Left kidney (tissue), 2 donors: ENCODE measurements around the gene SH3BP2. TPM values are rescaled to one million over a fixed set of nuclear protein-coding genes. Genes with fewer than 3 reads are reported as not detected.

Experiments used
- DNase-seq: peaks from one replicate; pipeline ENCODE4 v3.0.0-alpha.2; 2013
- polyA plus RNA-seq: library from polyadenylated mRNA; unstranded; fragments of 120-200 nt; gene quantifications from one replicate; pipeline ENCODE4 v1.2.1, GENCODE V29; 2013; ENCODE audit not compliant: insufficient read length

SH3BP2 gene
- polyA plus RNA-seq, 1 donor: 34.4 TPM

DNA sequence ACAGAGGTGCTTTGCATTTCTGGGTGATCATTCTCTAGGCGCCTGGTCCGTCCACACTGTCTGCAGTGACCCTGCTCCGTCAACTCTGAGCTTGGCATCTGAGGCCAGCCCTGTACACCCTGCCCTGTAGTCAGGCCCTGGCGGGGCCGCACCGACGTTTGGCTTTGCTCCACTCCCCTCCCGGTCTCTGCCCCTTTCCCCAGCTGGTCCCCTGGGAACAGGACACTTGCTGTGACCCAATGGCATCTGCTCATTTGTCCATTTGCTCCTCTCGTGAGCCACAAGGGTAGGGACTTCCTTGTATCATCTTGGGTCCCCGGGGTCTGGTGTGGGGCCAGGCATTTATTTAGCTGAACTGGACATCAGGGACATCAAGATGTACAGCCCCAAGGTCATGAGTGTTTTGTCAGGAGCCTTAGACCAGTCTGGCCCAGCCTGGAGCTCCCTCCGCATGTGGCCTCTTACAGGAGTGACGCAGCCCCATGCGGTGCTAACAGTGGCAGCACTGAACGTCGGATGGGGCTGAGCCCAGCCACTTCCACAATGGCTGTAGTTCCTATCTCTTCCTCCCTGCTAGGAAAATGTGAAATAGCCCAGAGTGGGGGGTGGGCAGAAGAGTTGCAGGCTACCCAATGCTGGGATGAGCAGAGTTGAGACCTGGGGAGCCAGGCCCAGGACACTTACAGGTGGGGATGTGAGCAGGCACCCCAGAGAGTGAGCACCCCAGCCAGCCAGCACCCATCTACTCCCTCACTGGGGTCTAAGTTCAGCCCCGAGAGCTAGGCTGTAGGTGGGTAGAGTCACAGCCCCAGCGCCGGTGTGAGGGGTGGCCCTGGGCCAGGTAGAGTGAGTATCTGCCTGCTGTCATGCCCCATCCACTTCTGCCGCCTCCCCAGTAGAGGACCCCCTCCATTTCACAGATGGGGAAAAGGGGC is 2.0 kb upstream of the SH3BP2 start:
- DNase-seq: no peak

DNA sequence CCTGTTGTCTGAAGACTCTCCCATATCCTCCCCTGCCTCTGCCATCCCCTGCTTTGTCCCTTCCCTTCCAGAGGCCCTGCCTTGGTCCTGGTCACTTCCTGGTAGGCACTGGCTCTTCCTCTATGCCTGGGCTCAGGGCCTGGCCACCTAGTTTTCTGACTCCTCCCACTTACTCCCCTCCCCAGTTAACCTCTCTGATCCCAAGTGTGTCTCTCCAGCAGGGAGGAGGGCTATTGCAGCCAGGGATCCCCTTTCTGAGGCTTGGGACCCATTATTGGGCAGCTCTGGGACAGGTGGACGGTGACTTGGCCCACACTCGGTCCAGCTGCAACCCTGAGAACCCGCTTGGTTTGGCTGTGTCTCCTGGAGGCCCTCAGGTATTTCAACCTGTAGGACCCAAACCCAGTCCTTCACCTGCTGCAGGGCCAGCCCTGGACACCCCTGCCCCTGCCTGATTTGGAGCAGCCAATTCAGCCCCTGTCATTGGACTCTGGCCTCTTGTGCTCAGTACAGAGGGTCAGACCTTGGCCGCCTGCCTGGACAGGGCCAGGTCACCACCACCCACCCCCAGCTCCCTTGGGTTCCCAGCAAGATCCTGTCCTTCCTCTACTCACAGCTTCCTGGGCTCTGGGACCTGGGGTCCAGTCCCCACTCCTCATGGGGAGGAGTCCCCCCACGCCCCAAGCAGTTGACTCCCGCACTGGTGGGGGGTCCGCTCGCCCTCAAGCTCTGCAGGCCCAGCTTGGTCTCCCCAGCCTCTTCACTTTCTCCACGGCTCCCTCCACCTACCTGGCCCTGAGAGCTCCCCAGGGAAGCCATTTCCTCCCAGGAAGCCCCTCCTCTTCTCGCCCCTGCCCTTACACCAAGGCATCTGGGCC is 1.1 kb upstream of the SH3BP2 start:
- no peak for DNase-seq

DNA sequence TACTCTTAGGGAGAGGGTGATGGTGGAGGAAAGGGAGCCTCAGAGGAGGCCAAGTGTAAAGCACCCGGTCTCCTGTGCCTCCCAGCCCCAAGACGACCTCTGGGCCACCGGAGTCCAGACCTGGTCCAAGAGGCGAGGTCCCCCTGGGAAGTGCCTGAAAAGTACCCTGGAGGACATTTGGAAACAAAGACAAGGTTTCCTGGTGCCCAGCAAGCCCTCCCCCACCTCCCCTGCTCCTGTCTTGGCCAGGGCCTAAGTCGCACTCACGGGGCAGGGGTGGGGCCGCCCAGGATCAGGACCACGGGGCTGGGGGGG is 532 bp upstream of the SH3BP2 start:
- no peak for DNase-seq

DNA sequence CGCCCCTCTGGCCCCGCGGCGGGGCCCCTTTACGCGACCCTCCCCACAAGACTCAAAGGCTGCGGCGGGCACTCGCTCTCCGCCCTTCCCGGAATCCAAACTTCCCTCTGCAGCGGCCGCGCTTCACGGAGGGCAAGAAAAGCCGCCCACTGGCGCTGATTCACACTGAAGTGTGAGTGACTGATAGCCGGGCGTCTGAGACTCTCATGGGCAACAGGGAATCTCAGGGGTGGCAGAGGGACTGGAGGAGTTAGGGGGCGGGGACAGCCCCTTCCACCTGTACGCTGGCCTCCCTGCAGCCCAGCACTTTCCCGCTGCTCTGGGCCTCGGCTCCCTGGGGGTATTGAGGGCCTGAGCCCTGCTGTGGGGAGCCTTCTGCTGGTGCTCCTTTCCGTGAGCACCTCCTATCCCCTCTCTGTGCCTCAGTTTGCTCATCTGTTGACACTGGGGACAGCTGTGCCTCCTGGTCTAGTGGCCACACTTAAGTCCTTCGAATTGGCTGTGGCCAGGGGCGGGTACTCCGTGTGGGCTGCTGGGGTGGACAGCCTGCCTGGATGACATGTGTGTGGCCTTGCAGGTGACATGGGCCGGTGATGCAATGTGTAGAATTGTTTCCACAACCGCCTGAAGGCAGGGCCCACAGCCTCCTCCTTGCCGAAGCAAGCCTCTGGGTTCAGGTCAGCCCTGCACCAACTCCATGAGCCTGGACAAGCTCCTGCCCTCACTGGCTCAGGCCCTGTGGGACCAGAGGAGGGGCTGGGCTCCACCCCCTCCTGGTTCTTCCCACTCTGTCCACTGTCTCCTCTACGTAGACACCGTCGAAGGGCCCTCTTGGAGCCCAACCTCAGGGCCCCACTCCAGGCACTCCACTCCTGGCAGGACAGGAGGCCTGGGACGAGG is 951 bp downstream of the SH3BP2 start:
- no peak for DNase-seq

DNA sequence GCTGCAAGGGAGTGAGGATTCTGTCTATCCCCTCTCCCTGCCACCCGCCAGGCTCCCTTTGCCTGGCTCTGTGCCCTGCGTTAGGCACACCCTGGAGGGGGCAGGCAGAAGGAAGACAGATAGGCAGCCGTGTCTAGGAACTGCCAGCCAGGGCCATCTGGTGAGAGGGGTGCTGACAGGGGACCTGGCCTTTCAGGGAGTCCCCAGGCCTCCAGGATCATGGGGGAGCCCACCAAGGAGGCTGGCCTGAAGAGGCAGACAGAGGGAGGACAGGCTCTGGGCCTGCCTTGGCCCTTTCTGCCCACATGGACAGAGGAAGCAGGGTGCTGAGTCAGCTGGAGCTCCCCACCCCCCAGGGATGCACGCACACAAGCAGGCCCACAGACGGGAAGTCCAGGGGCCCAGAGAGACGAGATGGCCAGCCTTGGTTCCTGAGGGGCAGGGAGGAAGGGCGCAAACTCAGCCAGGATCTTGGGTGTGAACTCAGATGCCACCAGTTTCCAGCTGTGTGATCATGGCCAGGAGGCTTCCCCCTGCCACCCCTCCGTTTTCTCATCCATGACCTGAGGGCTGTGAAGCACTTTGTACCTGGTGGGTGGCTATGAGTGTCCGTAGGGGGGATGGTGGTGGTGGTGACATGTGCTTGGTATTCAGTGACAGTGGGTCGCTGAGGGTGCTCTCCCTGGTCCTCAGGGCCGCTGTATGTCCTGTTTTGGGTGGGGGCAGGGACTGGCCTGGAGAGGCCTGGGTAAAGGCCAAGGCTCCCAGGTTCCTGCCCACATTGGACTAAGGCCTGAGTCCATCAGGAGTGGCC is 1.8 kb downstream of the SH3BP2 start:
- DNase-seq: no peak

DNA sequence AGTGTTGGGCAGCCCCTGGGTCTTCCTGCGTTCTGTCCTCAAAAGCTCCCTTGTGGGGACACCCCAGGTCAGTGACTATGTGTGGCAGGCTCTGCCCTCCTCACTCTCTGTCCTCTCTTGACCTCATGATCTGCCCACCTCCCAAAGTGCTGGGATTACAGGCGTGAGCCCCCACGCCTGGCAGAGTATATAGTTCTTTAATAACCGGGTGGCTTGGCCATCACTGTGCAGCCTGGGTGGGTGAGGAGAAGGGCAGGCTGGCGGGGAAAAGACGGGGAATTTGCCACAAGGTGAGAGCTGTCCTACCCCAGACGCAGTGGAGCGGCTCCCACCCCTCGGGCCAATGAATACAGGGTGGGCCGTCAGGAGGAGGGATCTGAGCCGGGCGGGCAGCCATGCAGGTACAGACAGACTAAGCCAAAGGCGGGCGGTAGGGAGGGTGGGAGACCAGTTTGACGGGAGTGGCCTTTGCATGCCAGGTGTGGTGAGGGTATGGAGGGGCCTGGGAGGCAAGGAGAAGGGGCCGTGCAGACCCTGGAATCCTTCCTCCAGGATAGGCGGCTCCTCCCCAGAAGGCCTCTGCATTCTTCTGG is 2.5 kb downstream of the SH3BP2 start:
- no peak for DNase-seq

GRCh38 chr4:2795893-2796848 is 3.3 kb downstream of the SH3BP2 start:
- DNase-seq: no peak

DNA sequence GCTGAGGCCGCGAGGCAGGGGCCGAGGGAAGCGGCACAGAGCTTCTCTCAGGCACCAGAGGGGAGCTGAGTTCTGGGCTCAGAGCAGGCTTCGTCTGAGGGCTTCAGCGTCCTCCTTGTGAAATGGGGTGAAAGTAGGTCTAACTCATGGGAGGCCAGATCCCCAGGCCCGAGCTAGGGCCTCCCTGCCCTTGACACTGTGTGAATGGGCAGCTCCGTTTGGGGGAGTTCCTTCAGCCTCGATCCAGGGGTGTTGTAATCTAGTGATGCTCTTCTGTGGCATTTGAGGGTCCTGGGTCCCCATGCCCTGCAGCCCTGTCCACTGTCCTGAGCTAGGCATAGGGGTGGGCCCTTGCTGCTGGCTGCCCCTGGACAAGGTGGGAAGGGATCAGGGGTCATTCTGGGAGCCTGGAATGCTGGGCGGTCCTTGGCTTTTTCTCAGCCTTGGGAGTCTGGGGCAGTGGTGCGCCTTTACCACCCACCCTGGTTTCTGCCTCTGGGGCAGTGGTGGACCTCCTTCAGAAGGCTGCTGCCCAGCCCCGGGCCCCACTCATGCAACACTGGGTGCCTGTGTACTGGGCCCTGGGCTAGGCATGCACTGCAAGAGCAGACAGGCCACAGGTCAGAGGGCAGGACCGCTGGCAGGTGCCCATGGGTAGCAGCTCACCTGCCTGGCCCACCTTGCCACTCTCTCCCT is 4.1 kb downstream of the SH3BP2 start:
- no peak for DNase-seq

GRCh38 chr4:2797545-2798305 is 4.8 kb downstream of the SH3BP2 start:
- DNase-seq: no peak

DNA sequence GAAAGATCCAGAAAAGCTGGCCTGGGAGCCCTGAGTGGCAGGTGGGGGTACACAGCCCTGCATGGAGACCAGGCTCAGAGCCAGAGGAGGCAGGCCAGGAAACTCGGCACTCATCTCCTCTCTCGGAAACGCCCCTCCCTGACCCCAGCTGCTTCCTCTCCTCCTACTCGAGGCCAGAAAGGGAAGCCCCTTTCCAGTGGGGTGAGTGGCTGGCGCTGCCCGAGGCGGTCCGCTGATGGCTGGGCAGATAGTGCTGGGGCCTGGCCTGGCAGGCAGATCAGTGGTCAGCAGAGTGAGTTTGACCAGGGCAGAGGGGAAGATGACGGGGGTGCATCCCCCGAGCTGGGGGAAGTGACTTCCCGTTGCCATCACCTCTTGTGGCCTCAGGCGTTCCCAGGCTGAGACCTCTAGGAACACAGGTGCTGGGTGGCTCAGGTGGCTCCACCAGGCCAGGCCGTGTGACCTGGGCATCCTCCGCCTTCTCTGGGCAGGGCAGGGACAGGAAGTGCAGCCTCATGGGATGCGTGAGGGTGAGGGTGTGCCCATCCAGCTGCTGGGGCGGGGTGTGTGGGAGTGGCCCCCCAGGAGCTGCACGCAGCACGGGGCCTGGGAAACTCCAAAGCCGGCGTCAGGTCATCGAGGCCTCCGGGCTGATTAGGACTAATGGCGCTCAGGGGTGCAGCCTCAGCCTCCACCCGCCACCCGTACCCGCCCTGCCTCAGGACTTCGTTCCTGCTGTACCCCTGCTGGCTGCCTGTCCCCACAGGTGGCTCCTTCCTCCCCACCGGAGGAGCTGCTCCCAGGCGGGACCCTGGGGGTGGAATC is 5.7 kb downstream of the SH3BP2 start:
- no peak for DNase-seq

DNA sequence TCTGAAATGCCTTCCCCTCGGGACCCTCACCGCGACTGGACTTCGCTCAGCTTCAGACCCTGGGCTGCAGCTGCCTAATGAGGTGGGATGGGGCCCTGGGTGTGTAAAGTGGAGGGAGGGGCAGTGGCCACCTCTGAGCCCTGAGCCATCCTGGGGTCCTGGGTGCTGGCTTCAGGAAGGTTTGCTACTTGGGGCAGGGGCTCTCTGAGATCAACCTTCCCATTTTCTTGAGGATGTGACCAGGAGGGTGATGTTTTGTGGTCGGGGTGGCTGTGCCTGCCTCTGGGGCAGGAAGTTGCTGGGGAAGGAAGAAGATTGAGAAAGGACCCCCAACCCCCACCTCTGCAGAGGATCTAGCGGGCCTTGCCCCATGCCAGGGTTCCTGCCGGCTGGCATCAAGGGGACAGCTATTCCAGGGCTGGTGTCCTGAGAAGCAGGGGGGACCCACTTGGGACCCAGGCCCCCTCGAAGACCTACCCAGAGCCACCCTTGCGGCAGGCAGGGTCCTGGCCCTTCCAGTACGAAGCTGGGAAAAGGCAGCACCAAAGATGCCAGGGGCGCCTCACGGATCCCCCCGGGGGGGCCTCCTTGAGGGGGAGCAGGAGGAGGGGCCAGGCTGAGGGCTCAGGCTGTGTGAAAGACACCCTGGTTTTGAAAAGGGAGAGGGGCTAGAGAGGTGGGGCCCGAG is 6.5 kb downstream of the SH3BP2 start:
- DNase-seq: no peak

DNA sequence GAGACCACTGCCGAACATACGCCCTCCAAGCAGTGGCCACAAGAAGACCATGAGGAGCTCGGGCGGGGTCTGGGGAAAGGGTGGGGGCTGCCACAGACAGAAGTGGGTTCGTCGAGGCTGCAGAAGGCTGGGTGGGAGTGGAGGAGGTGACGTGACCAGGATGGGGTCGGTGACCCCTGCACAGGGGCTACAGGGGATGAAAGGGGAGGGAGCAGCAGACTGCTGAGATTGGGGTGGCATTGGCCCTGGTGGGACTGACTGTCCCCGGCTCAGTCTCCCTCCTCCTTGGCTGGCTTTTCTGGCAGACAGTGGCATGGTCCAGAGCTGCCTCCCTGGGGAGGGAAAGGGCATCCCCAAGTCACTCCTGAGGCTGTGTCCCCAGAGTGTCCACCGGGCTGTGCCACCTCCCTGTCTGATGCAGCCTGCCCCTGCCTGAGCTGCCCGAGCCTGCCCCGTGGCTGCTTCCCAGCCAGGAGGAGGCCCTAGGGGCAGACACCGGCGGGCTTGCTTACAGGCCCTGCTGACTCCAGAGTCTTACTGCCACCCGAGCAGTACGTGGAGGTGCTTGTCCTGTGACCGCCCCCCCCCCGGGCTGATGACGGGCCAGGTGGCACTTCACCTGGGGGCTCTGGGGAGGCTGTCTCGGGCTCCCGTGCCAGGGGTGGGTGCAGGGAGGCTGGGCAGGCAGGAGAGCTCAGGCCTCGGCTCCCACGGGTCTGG is 7.2 kb downstream of the SH3BP2 start:
- no peak for DNase-seq

DNA sequence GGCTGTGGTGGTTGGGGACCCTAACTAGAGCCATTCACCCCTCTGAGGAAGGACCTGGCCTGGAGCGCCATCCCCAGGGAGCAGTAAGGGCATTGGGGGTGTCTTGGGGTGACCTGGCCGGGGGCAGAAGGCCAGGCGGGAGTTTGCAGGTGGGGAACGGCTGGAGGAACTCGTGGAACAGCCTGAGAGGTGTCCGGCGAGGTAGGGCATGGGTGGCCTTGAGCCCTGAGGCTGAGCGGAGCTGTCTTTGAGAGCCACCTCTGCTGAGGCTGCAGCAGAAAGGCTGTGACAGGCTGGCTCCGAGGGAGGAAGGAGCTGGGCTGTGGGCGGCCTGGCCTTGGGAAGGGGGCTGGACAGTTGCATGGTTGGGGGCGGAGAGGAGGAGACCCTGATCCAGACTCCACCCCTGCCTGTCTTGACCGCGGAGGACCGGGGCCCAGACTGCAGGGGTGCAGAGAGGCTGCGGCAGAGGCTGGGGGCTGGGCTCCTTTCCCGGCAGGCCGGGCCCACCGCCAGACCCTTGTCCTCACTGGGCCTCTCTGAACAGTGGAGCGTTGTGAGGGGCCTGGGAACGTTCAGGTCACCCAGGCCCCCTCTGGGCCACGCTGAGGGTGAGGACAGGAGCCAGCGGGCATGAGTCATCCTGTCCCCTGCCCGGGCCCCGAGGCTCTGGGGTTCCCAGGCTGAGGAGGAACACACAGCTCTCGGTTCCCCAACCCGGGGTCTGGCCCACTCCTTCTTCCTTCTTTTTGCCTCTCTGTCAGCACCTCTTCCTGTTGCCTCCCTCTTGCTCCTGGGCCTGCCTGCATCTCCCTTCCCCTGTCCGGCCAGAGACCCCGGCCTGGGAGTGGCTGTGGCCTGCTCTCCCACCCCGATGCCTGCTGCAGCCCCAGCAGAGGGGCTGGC is 8.1 kb downstream of the SH3BP2 start:
- peak; percentile 70 for DNase-seq

DNA sequence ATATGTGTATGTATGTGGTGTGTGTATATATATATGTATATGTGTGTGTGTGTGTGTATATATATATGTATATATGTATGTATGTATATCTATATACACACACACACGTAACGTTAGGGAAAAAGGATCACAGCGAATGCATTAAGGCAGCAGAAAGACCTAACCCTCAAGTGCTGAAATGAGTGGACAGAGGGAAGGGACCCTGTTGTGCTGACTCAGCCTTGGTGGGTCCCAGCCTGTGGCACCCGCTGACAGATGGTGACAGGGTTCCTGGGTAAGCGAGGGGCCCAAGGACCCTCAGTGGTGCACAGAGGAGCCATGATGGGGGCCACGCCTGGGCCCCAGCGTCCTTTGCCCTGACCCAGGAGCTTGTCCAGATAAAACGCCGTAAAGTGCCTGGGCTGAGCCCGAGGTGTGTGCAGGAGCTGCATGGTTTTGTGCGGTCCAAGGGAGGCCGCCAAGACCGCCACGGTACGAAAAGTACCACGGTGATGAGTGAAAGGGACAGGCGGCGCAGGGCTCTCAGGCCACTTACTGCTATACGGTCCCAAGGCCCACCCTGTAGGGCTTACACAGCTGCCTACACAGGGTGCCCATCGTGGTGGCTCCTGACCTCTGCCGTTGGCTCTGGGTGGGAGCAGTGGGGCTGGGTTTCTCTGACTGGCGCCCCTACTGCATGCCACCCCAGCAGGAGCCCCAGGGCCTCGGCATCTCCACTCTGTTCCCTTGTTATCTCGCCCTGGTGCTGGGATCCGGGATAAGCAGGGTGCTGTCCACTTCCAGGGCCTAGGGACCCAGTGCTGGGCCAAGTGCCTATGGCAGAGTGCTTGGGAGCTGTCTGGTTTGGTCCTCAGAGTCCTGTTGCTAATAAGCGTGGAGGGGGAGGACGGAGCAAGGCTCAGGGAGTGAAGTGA is 10.0 kb downstream of the SH3BP2 start:
- DNase-seq: no peak
